Type B pancreatic cell (in vitro differentiated cells): ENCODE measurements around the gene ZBTB7B. TPM values are rescaled to one million over a fixed set of nuclear protein-coding genes. Genes with fewer than 3 reads are reported as not detected.

Source experiments
- DNase-seq: peaks from one replicate; pipeline ENCODE4 v3.0.0; 2021; ENCODE audit warnings: mixed read lengths; ENCODE audit not compliant: unreplicated experiment; ENCODE audit errors: extremely low spot score
- H3K27ac Mint-ChIP-seq: 2 replicates; pipeline ENCODE4 v1.8.0; 2021; ENCODE audit warnings: mild to moderate bottlenecking, mixed read lengths
- H3K27me3 Mint-ChIP-seq: 2 replicates; pipeline ENCODE4 v1.8.0; 2021; ENCODE audit warnings: mixed read lengths
- H3K36me3 Mint-ChIP-seq: 2 replicates; pipeline ENCODE4 v1.8.0; 2021; ENCODE audit warnings: mixed read lengths
- H3K4me1 Mint-ChIP-seq: one replicate; pipeline ENCODE4 v1.8.0; 2021; ENCODE audit warnings: mixed read lengths; ENCODE audit not compliant: unreplicated experiment
- H3K4me3 Mint-ChIP-seq: 2 replicates; pipeline ENCODE4 v1.8.0; 2021; ENCODE audit warnings: mild to moderate bottlenecking, mixed read lengths
- H3K9me3 Mint-ChIP-seq: 2 replicates; pipeline ENCODE4 v1.8.0; 2021; ENCODE audit warnings: mixed read lengths
- CTCF ChIP-seq: fragments of 200-600 bp; sonication (generic); conservative IDR thresholded peaks from 2 replicates; pipeline ENCODE4 v1.5.0; 2021; ENCODE audit warnings: antibody characterized with exemption, mild to moderate bottlenecking
- total RNA-seq: library from RNA; stranded (reverse); gene quantifications from 2 replicates; pipeline ENCODE4 v1.2.1, GENCODE V29; 2021; ENCODE audit warnings: low replicate concordance

The ZBTB7B gene
- total RNA-seq, 1 donor from 2014 or later, result 38.1 TPM

DNA sequence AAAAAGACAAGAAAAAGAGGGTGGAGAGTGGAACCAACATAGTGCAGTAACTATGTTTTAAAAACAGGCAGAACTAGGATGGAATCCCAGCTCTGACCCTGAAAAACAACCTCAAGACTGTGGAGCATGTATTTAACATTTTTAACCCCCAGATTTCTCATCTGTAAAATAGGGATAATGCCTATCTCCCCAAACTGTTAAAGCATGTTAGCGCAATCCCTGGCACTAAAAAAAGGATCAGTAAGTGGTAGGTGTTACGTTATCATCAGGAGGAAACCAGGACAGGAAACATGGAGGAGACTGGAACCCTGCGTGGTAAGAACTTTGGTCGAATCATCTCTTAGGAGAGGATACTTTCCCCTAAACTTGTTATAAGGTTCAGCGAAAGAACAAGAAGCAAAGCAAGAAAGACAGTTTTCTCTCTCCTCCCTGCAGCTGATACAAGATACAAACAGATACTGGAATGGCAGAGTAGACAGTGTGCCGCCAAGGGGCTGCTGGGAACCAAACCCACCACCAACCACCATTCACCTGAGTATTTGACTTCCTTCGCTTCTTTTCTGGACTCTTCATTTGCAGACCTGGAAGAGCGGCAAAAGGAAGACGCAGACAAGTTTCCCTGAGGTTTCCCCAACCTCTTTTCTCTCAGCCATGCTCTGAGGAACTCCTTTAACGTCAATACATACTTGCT is 42.0 kb upstream of the ZBTB7B start:
- Mint-ChIP-seq H3K36me3 (peaks cover 16% of the 10 kb centered on the region), H3K4me1 (peaks cover 43% of the 10 kb centered on the region), H3K4me3 (peak overlapping the region; percentile 97)

DNA sequence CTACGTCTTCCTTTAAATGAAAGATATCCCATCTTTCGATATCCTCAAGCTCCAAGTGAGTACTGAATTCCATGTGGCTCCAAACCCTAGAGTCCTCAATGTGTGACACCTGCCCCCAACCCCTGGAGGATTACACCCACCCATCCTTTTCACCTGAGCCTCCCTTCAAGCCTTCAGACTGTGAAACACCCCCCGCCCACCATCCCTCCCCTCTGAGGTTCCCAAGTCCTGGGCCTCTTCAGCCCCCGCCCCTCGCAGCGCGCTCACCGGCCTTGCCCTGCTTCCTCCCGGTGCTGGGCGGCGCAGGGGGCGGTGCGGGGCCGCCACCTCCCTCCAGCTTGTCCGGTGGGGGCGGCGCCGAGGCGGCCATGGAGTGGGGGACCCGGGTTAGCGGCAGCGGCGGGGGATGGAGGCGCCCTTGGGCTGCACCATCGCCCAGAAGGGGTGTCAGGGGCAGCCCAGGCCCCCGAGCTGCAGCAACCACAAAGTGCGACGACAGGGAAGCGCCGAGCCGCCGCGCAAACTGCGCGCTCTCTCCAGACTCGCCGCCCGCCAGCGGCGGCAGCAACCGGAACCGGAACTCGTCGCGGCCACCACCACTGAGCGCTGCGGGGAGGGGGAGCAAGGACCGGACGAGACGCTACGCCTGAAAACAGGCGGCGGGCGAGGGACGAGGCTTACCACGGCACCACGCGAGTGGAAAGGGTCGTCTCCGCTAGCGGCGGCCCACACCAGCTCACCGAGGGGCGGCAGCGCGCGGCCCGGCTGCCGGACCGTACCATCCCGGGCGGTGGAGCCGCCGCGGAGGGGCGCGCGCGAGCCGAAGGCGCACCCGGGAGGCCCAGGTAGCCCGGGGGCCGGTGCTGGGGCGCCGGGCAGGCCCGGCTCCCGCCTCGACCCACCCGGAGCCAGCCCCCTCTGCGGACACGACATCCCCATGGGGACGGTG is 41.1 kb upstream of the ZBTB7B start, which contains the start of gene PYGO2:
Gene PYGO2, minus strand, starts transcription at position 576 of the 949 bp plus-strand sequence. Its CDS starts 206 bp downstream, at position 370.
- peak; percentile 85 for DNase-seq

More for the DNA sequence above, 42.0 kb upstream of the ZBTB7B start:
- Mint-ChIP-seq H3K9me3 (no peaks in the 10 kb centered on the region), H3K27ac (peak overlapping the region; percentile 94), H3K27me3 (no peaks in the 10 kb centered on the region)
- no peak for TF ChIP-seq CTCF
- no peak for DNase-seq

GRCh38 chr1:154962156-154962749 is 40.3 kb upstream of the ZBTB7B start:
- Mint-ChIP-seq H3K36me3 (peaks cover 15% of the 10 kb centered on the region), H3K27ac (peak overlapping the region; percentile 91), H3K4me1 (peaks cover 26% of the 10 kb centered on the region), H3K9me3 (no peaks in the 10 kb centered on the region), H3K27me3 (no peaks in the 10 kb centered on the region), H3K4me3 (peak overlapping the region; percentile 92)
- DNase-seq, result no peak
- TF ChIP-seq CTCF, result no peak

More for the DNA sequence above, 41.1 kb upstream of the ZBTB7B start, which contains the start of gene PYGO2:
- peak within 1 kb of the TSS; percentile 97 for H3K4me3 Mint-ChIP-seq
- H3K27ac Mint-ChIP-seq, result peak within 1 kb of the TSS; percentile 94
- peaks cover 34% of the 10 kb centered on the region for H3K4me1 Mint-ChIP-seq
- H3K36me3 Mint-ChIP-seq, result peaks cover 16% of the 10 kb centered on the region
- TF ChIP-seq CTCF, result peak; percentile 68
- no peaks in the 10 kb centered on the region for H3K9me3 Mint-ChIP-seq
- no peaks in the 10 kb centered on the region for H3K27me3 Mint-ChIP-seq

GRCh38 chr1:154962795-154963330 is 39.7 kb upstream of the ZBTB7B start:
- TF ChIP-seq CTCF, result no peak
- H3K9me3 Mint-ChIP-seq, result no peaks in the 10 kb centered on the region
- peaks cover 22% of the 10 kb centered on the region for H3K4me1 Mint-ChIP-seq
- H3K27ac Mint-ChIP-seq, result peak overlapping the region; percentile 91
- H3K4me3 Mint-ChIP-seq, result peak overlapping the region; percentile 92
- no peaks in the 10 kb centered on the region for H3K27me3 Mint-ChIP-seq
- peaks cover 13% of the 10 kb centered on the region for H3K36me3 Mint-ChIP-seq
- no peak for DNase-seq

GRCh38 chr1:154963643-154964042 is 39.0 kb upstream of the ZBTB7B start:
- Mint-ChIP-seq H3K4me1 (peaks cover 26% of the 10 kb centered on the region), H3K27ac (peak overlapping the region; percentile 34), H3K27me3 (no peaks in the 10 kb centered on the region), H3K9me3 (no peaks in the 10 kb centered on the region), H3K4me3 (peak overlapping the region; percentile 55), H3K36me3 (peaks cover 17% of the 10 kb centered on the region)
- DNase-seq, result no peak
- TF ChIP-seq CTCF, result no peak
